Measurements from ENCODE around the gene AKT2. TPM values are rescaled to one million over a fixed set of nuclear protein-coding genes. Genes with fewer than 3 reads are reported as not detected.
A peak's percentile ranks its signal among the peaks of the same experiment; 100 is the strongest.

The AKT2 gene
- total and polyA plus RNA-seq, 2 donors from 2014 or later, result 75.0 to 154 TPM

- FAIRE-seq (no peak), DNase-seq (peak in 3 of 5 donors; percentile 28 to 57 (median 42))
- TF ChIP-seq, protein P1, sequence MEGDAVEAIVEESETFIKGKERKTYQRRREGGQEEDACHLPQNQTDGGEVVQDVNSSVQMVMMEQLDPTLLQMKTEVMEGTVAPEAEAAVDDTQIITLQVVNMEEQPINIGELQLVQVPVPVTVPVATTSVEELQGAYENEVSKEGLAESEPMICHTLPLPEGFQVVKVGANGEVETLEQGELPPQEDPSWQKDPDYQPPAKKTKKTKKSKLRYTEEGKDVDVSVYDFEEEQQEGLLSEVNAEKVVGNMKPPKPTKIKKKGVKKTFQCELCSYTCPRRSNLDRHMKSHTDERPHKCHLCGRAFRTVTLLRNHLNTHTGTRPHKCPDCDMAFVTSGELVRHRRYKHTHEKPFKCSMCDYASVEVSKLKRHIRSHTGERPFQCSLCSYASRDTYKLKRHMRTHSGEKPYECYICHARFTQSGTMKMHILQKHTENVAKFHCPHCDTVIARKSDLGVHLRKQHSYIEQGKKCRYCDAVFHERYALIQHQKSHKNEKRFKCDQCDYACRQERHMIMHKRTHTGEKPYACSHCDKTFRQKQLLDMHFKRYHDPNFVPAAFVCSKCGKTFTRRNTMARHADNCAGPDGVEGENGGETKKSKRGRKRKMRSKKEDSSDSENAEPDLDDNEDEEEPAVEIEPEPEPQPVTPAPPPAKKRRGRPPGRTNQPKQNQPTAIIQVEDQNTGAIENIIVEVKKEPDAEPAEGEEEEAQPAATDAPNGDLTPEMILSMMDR (IDR thresholded peaks at IDR 0.05; ENCODE audit: borderline replicate concordance, extremely low read depth, insufficient read depth), result peak; percentile 21
- Histone ChIP-seq H3K36me3 (ENCODE audit: control insufficient read depth in 2 of 3, insufficient read depth in 3 of 3, low read length in 3 of 3) (no peaks in the 10 kb centered on the region), H3K9ac (ENCODE audit: low read length in 3 of 3) (no peak overlapping the region), H3K4me3 (ENCODE audit: low read length in 3 of 3) (no peak overlapping the region), H3K4me1 (ENCODE audit: control insufficient read depth in 2 of 3, insufficient read depth in 2 of 3, low read depth in 1 of 3, low read length in 3 of 3) (no peaks in the 10 kb centered on the region), H3K27me3 (ENCODE audit: control insufficient read depth, insufficient read depth, low read length) (peaks cover 15% of the 10 kb centered on the region), H3K27ac (ENCODE audit: low read depth in 2 of 2, low read length in 2 of 2) (no peak overlapping the region), H3K9me3 (ENCODE audit: control insufficient read depth in 2 of 3, insufficient read depth in 1 of 3, low read length in 3 of 3) (no peaks in the 10 kb centered on the region)
- intact Hi-C loops (cut with DNase I), result no loop called here
These were observed 67.9 kb downstream of the AKT2 start for GRCh38 chr19:40217027-40217810.

GRCh38 chr19:40216777-40217026 lies 68.4 kb downstream of the AKT2 start:
- Histone ChIP-seq H3K9me3 (ENCODE audit: control insufficient read depth in 2 of 3, insufficient read depth in 1 of 3, low read length in 3 of 3) (no peaks in the 10 kb centered on the region), H3K27me3 (ENCODE audit: control insufficient read depth, insufficient read depth, low read length) (peaks cover 15% of the 10 kb centered on the region), H3K9ac (ENCODE audit: low read length in 3 of 3) (no peak overlapping the region), H3K4me1 (ENCODE audit: control insufficient read depth in 2 of 3, insufficient read depth in 2 of 3, low read depth in 1 of 3, low read length in 3 of 3) (no peaks in the 10 kb centered on the region), H3K36me3 (ENCODE audit: control insufficient read depth in 2 of 3, insufficient read depth in 3 of 3, low read length in 3 of 3) (no peaks in the 10 kb centered on the region), H3K4me3 (ENCODE audit: low read length in 3 of 3) (no peak overlapping the region), H3K27ac (ENCODE audit: low read depth in 2 of 2, low read length in 2 of 2) (no peak overlapping the region)
- FAIRE-seq, result no peak
- intact Hi-C loops (cut with DNase I), result no loop called here
- TF ChIP-seq, protein P1 (IDR thresholded peaks at IDR 0.05; ENCODE audit: borderline replicate concordance, extremely low read depth, insufficient read depth), result no peak
- DNase-seq, result no peak

- no peaks in the 10 kb centered on the region for H3K36me3 ChIP-seq (ENCODE audit: control insufficient read depth in 2 of 3, insufficient read depth in 3 of 3, low read length in 3 of 3)
- FAIRE-seq (no peak), DNase-seq (no peak)
- no peaks in the 10 kb centered on the region for H3K9me3 ChIP-seq (ENCODE audit: control insufficient read depth in 2 of 3, insufficient read depth in 1 of 3, low read length in 3 of 3)
- TF ChIP-seq, protein P1 (IDR thresholded peaks at IDR 0.05; ENCODE audit: borderline replicate concordance, extremely low read depth, insufficient read depth), result no peak
- H3K9ac ChIP-seq (ENCODE audit: low read length in 3 of 3), result no peak overlapping the region
- no peak overlapping the region for H3K4me3 ChIP-seq (ENCODE audit: low read length in 3 of 3)
- H3K27ac ChIP-seq (ENCODE audit: low read depth in 2 of 2, low read length in 2 of 2), result no peak overlapping the region
- H3K4me1 ChIP-seq (ENCODE audit: control insufficient read depth in 2 of 3, insufficient read depth in 2 of 3, low read depth in 1 of 3, low read length in 3 of 3), result no peaks in the 10 kb centered on the region
- H3K27me3 ChIP-seq (ENCODE audit: control insufficient read depth, insufficient read depth, low read length), result peaks cover 15% of the 10 kb centered on the region
- intact Hi-C loops (cut with DNase I), result no loop called here
These were observed 69.0 kb downstream of the AKT2 start for GRCh38 chr19:40216013-40216776.
